NB4 (cell line): ENCODE measurements around the gene CDCA7L.

ENCODE experiments used
- DNase-seq: peaks from one replicate; pipeline ENCODE4 v3.0.0; 2010; ENCODE audit warnings: low read depth
- H3K4me3 ChIP-seq: one replicate; pipeline ENCODE4 v1.5.1; 2011; ENCODE audit warnings: mild to moderate bottlenecking, low read depth, low read length, moderate library complexity
- CTCF ChIP-seq: IDR thresholded peaks from one replicate; pipeline ENCODE4 v1.5.1; 2012; ENCODE audit warnings: low read depth, low read length
- MYC ChIP-seq: IDR thresholded peaks from 2 replicates; pipeline ENCODE4 v1.6.1; 2011; ENCODE audit warnings: low read depth, low read length
- POLR2A ChIP-seq: IDR thresholded peaks from 2 replicates; pipeline ENCODE4 v1.6.1; 2011; ENCODE audit warnings: mild to moderate bottlenecking; ENCODE audit not compliant: insufficient read length; ENCODE audit errors: extremely low read depth
- TF ChIP-seq, protein P1 (sequence below): IDR thresholded peaks from 2 replicates; pipeline ENCODE4 v1.6.1; 2011; ENCODE audit warnings: low read depth, low read length

CDCA7L gene

DNA sequence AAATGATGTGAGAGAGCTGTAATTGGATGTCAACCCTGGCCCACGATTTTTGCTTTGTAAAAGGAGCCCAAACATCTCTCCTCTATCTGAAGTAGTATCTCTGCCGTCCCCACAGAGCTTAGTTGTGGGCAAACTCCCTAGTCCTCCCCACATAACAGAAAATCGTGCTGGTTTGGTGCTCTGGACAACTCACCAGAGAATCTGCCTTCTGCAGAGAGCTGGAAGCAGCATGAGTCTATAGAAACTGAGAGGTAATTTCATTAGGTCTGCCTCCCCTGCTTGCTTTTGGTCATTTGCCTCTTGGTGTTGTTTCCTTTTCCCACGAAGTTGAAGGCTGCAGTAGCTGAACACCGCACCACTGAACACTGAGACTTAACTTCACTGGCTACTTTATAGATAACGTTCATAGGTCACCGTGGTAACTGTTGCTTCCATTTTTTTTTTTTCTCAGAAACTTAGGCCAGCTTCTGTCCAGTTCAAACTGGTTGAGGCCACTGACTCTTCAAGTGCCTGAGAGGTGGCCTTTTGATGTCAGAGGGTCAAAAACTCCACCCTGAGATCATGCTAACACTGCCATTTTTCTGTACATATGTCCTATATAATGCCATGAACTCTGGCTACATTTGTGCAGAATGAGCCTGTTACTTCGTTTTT is 3.3 kb upstream of the CDCA7L start:
- no peak for DNase-seq
- no peak for TF ChIP-seq CTCF
- no peak for TF ChIP-seq MYC
- TF ChIP-seq, protein P1, sequence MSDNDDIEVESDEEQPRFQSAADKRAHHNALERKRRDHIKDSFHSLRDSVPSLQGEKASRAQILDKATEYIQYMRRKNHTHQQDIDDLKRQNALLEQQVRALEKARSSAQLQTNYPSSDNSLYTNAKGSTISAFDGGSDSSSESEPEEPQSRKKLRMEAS, result no peak
- TF ChIP-seq POLR2A, result no peak

GRCh38 chr7:21948364-21948763 is 2.7 kb upstream of the CDCA7L start:
- TF ChIP-seq CTCF (no peak), POLR2A (no peak), MYC (no peak)
- TF ChIP-seq, protein P1, result no peak
- H3K4me3 ChIP-seq, result no peak overlapping the region
- DNase-seq, result no peak

More for the DNA sequence above, 3.3 kb upstream of the CDCA7L start:
- H3K4me3 ChIP-seq, result no peak overlapping the region

- TF ChIP-seq, protein P1, result no peak
- TF ChIP-seq MYC (no peak), POLR2A (no peak), CTCF (no peak)
- DNase-seq, result no peak
Observed at GRCh38 chr7:21947946-21948345, 2.2 kb upstream of the CDCA7L start.

DNA sequence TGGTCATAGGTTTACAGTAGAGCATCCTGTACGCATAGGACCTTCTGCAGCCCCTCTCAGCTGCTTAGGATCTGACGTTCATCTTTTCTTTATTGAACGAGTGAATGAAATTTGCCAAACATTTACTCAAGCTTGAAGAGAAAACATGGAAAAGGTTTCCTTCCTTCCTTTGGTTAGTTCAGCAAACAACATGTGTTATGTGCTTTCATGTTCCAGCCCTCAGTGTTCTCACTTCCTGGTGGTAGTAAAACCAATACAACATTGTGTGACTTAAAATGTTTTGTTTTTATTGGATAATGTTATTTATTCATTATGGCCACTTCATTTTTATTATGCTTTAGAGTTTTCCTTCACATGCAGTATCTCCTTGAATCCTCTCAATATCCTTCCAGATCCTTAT is 1.4 kb upstream of the CDCA7L start:
- TF ChIP-seq POLR2A (no peak), CTCF (no peak), MYC (no peak)
- TF ChIP-seq, protein P1, result no peak
- no peak for DNase-seq

More at GRCh38 chr7:21947946-21948345, 2.2 kb upstream of the CDCA7L start:
- H3K4me3 ChIP-seq, result no peak overlapping the region

DNA sequence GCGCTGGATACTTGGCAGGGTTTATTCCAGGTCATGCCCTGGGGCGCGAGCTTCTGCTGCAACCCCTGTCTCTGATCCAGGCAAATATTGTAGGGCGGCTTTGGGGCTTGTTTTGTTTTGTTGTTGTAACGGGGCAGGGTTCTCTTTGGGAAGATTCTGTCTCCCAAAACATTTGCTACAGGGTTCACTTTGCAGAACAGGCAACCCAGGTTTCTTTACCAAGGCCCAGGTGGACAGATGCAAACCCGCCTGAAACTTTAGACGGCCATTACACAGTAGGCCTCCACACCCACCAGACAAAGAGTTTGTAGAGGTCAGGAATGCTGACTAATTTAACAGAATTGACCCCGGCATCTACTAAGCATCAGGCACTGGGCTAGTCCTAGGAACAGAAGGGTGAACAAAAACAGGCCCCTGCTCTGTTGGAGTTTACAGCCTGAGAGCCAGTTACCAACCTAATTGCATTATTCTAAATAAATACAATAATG is 567 bp upstream of the CDCA7L start:
- H3K4me3 ChIP-seq, result peak overlapping the region; percentile 21
- TF ChIP-seq MYC (no peak), POLR2A (no peak), CTCF (no peak)
- TF ChIP-seq, protein P1, result no peak; the same call in 1 of the 2 replicates
- DNase-seq, result no peak

More for the DNA sequence above, 1.4 kb upstream of the CDCA7L start:
- H3K4me3 ChIP-seq, result no peak overlapping the region
